Gastrocnemius medialis (tissue), 4 donors: Measurements from ENCODE around the gene CMTM4. TPM values are rescaled to one million over a fixed set of nuclear protein-coding genes. Genes with fewer than 3 reads are reported as not detected.

Experiments used
- ATAC-seq, 2 donors: fragments of 150-250 bp; one replicate each; pipeline ENCODE4 v1.9.1; 2016
- DNase-seq, 2 donors: peaks; one replicate each; pipeline ENCODE4 v3.0.0-alpha.2; 2019
- H3K27ac ChIP-seq, 4 donors: fragments of 200-600 bp; sonication (generic); 1 replicate in 1 of 4; 2 replicates in 3 of 4; pipeline ENCODE4 v1.5.1; 2016 to 2018; ENCODE audit warnings: mild to moderate bottlenecking in 2 of 4, moderate library complexity in 1 of 4
- H3K27me3 ChIP-seq, 3 donors: fragments of 200-600 bp; sonication (generic) in 2 of 3; 1 replicate in 1 of 3; 2 replicates in 2 of 3; pipeline versions ENCODE4 v1.5.1 to v1.6.0; 2016 to 2019; ENCODE audit warnings: mild to moderate bottlenecking in 1 of 3, moderate library complexity in 1 of 3
- H3K36me3 ChIP-seq, 2 donors: fragments of 200-600 bp; sonication (generic) in 1 of 2; one replicate each; pipeline ENCODE4 v1.5.1; 2017 to 2018
- H3K4me1 ChIP-seq, 2 donors: fragments of 200-600 bp; sonication (generic) in 1 of 2; one replicate each; pipeline ENCODE4 v1.5.1; 2016 to 2017; ENCODE audit warnings: mild to moderate bottlenecking in 2 of 2
- H3K4me3 ChIP-seq, 4 donors: fragments of 200-600 bp; sonication (generic) in 3 of 4; 1 replicate in 1 of 4; 2 replicates in 3 of 4; pipeline ENCODE4 v1.5.1; 2016 to 2019; ENCODE audit warnings: mild to moderate bottlenecking in 2 of 4
- H3K9me3 ChIP-seq, 3 donors: fragments of 200-600 bp; sonication (generic) in 2 of 3; 1 replicate in 1 of 3; 2 replicates in 2 of 3; pipeline ENCODE4 v1.5.1; 2016 to 2019
- CTCF ChIP-seq, 5 experiments: fragments of 450-650 bp in 3 of 5; fragments of 200-600 bp in 2 of 5; sonication (generic) in 2 of 5; IDR thresholded peaks in 4 of 5; conservative IDR thresholded peaks in 1 of 5; 1 replicate in 4 of 5; 2 replicates in 1 of 5; pipeline ENCODE4 v1.5.1; 2016 to 2019; ENCODE audit warnings: antibody characterized with exemption in 5 of 5, mild to moderate bottlenecking in 3 of 5, moderate library complexity in 3 of 5
- POLR2A ChIP-seq, 2 donors: fragments of 450-650 bp; IDR thresholded peaks; one replicate each; pipeline ENCODE4 v1.6.1; 2017; ENCODE audit warnings: antibody characterized with exemption in 2 of 2, mild to moderate bottlenecking in 2 of 2, moderate library complexity in 2 of 2
- in situ Hi-C, 4 donors: fragments of 200-750 bp; cut with MboI; loops; one replicate each; pipeline versions ENCODE4 v1.15.0 to v1.8.0; 2017; ENCODE audit warnings: low sequenced_read_pairs in 4 of 4
- intact Hi-C: fragments of 100-400 bp; cut with DNase I; formaldehyde crosslinking; loops from one replicate; pipeline ENCODE4 v1.15.1; 2023; ENCODE audit warnings: low total_unique reads
- total RNA-seq, 4 donors: library from RNA; depleted of rRNA; stranded (reverse); fragments of >200 nt; gene quantifications; one replicate each; pipeline versions ENCODE4 v1.1.0 to v1.2.3, GENCODE V29; 2016

The CMTM4 gene
- total RNA-seq, 4 donors from 2014 or later = 5.7 to 15.0 (median 7.2) TPM

GRCh38 chr16:66693149-66693548 is 3.4 kb downstream of the CMTM4 start:
- Histone ChIP-seq H3K9me3 (no peaks in the 10 kb centered on the region), H3K4me3 (no peak overlapping the region), H3K36me3 (no peaks in the 10 kb centered on the region), H3K27me3 (no peaks in the 10 kb centered on the region), H3K4me1 (peaks cover 8 to 14% of the 10 kb centered on the region in 2 donors), H3K27ac (no peak overlapping the region)
- in situ Hi-C loops = no loop called here
- DNase-seq = no peak
- no peak for ATAC-seq
- TF ChIP-seq POLR2A (IDR thresholded peaks at IDR 0.05) = no peak
- intact Hi-C loops = no loop called here

GRCh38 chr16:66692341-66692740 is 4.2 kb downstream of the CMTM4 start:
- H3K4me1 ChIP-seq = peaks cover 8 to 14% of the 10 kb centered on the region in 2 donors
- in situ Hi-C loops (no loop called here), intact Hi-C loops (no loop called here)
- no peak for TF ChIP-seq CTCF (IDR thresholded peaks at IDR 0.05 in 4 of 5, conservative IDR thresholded peaks at IDR 0.05 in 1 of 5)
- TF ChIP-seq POLR2A (IDR thresholded peaks at IDR 0.05) = no peak
- no peak overlapping the region for H3K27ac ChIP-seq
- ATAC-seq = no peak
- no peaks in the 10 kb centered on the region for H3K27me3 ChIP-seq
- H3K9me3 ChIP-seq = no peaks in the 10 kb centered on the region
- DNase-seq = no peak
- no peaks in the 10 kb centered on the region for H3K36me3 ChIP-seq
- H3K4me3 ChIP-seq = no peak overlapping the region

- Histone ChIP-seq H3K36me3 (no peaks in the 10 kb centered on the region), H3K27me3 (no peaks in the 10 kb centered on the region), H3K27ac (no peak overlapping the region), H3K4me1 (peaks cover 8 to 14% of the 10 kb centered on the region in 2 donors), H3K4me3 (no peak overlapping the region), H3K9me3 (no peaks in the 10 kb centered on the region)
- no peak for ATAC-seq
- in situ Hi-C loops = no loop called here
- TF ChIP-seq POLR2A (IDR thresholded peaks at IDR 0.05) = no peak
- no peak for TF ChIP-seq CTCF (IDR thresholded peaks at IDR 0.05 in 4 of 5, conservative IDR thresholded peaks at IDR 0.05 in 1 of 5)
- intact Hi-C loops = no loop called here
- no peak for DNase-seq
These were observed 5.3 kb downstream of the CMTM4 start for GRCh38 chr16:66691234-66691633.

- intact Hi-C loops = no loop called here
- TF ChIP-seq CTCF (IDR thresholded peaks at IDR 0.05 in 4 of 5, conservative IDR thresholded peaks at IDR 0.05 in 1 of 5) (no peak), POLR2A (IDR thresholded peaks at IDR 0.05) (no peak)
- Histone ChIP-seq H3K36me3 (no peaks in the 10 kb centered on the region), H3K4me3 (no peak overlapping the region), H3K4me1 (peaks cover under 1 to 6% of the 10 kb centered on the region in 2 donors), H3K9me3 (no peaks in the 10 kb centered on the region), H3K27me3 (no peaks in the 10 kb centered on the region), H3K27ac (no peak overlapping the region)
- ATAC-seq (no peak), DNase-seq (no peak)
- in situ Hi-C loops = no loop called here
These were observed 6.3 kb downstream of the CMTM4 start for GRCh38 chr16:66690106-66690847.

- Histone ChIP-seq H3K27ac (no peak overlapping the region), H3K4me3 (no peak overlapping the region), H3K9me3 (no peaks in the 10 kb centered on the region), H3K4me1 (no peaks in the 10 kb centered on the region), H3K27me3 (no peaks in the 10 kb centered on the region), H3K36me3 (no peaks in the 10 kb centered on the region)
- no peak for TF ChIP-seq POLR2A (IDR thresholded peaks at IDR 0.05)
- TF ChIP-seq CTCF (IDR thresholded peaks at IDR 0.05 in 4 of 5, conservative IDR thresholded peaks at IDR 0.05 in 1 of 5) = no peak
- ATAC-seq (no peak), DNase-seq (no peak)
- intact Hi-C loops = no loop called here
- in situ Hi-C loops = no loop called here
These were observed 7.3 kb downstream of the CMTM4 start for GRCh38 chr16:66689282-66689681.
